K562 (cell line): ENCODE data around the gene OSGIN1. TPM values are rescaled to one million over a fixed set of nuclear protein-coding genes. Genes with fewer than 3 reads are reported as not detected.

Experiments used
- ARHGAP35 ChIP-seq: fragments of 450-650 bp; IDR thresholded peaks from 2 replicates; pipeline ENCODE4 v1.6.1; 2018; ENCODE audit not compliant: partially characterized antibody
- BHLHE40 ChIP-seq: IDR thresholded peaks from 2 replicates; pipeline ENCODE4 v1.6.1; 2011; ENCODE audit warnings: low read length, improper control_type of control experiment
- BRD4 ChIP-seq: fragments of 200-600 bp; sonication (generic); IDR thresholded peaks from 2 replicates; pipeline ENCODE4 v1.6.1; 2017; ENCODE audit warnings: inconsistent platforms
- LCOR ChIP-seq: sonication (generic); formaldehyde crosslinking; IDR thresholded peaks from 2 replicates; pipeline ENCODE4 v1.8.0; 2022; ENCODE audit warnings: mild to moderate bottlenecking, missing genetic modification reagents
- NCOA2 ChIP-seq, 2 experiments: fragments of 450-650 bp; IDR thresholded peaks; 2 replicates each; pipeline ENCODE4 v1.6.1; 2018; ENCODE audit warnings: mild to moderate bottlenecking in 2 of 2, moderate library complexity in 1 of 2; ENCODE audit not compliant: partially characterized antibody in 2 of 2
- RNF2 ChIP-seq: sonication (generic); IDR thresholded peaks from 2 replicates; pipeline ENCODE4 v1.6.1; 2016
- TAF1 ChIP-seq: IDR thresholded peaks from 2 replicates; pipeline ENCODE4 v1.6.1; 2011; ENCODE audit warnings: mild to moderate bottlenecking, low read length, moderate library complexity; ENCODE audit not compliant: insufficient read depth, control insufficient read depth, severe bottlenecking; ENCODE audit errors: extremely low read depth
- ZKSCAN3 ChIP-seq: fragments of 250-450 bp; sonication (Bioruptor Pico); IDR thresholded peaks from 2 replicates; pipeline ENCODE4 v1.4.0; 2020
- ZNF384 ChIP-seq: IDR thresholded peaks from 2 replicates; pipeline ENCODE4 v1.6.1; 2012; ENCODE audit warnings: low read depth, low read length, improper control_type of control experiment
- ZNF740 ChIP-seq, 3 experiments: fragments of 200-800 bp in 1 of 3; sonication (Bioruptor generic) in 1 of 3; sonication (generic) in 1 of 3; formaldehyde crosslinking in 1 of 3; IDR thresholded peaks; 2 replicates each; pipeline versions ENCODE4 v1.6.1 to v1.8.0; 2016 to 2022; ENCODE audit warnings: mild to moderate bottlenecking in 2 of 3, missing compliant biosample characterization in 2 of 3, missing genetic modification characterization in 2 of 3, missing genetic modification reagents in 1 of 3
- polyA plus RNA-seq, 8 experiments: library from polyadenylated mRNA; depleted of rRNA in 4 of 8; stranded (reverse) in 5 of 8; unstranded in 3 of 8; fragments of >200 nt; fragmentation: Nextera tagmentation in 2 of 8; fragmentation: Illumina TruSeq in 1 of 8; extraction: Ambion mirVana in 2 of 8; extraction: Trizol in 1 of 8; gene quantifications; 2 replicates each; pipeline versions ENCODE4 v1.2.1 to v1.2.3, GENCODE V29; 2011 to 2014; ENCODE audit warnings: inconsistent platforms in 1 of 8, missing spikeins in 1 of 8
- total RNA-seq, 7 experiments: library from RNA; depleted of rRNA in 6 of 7; stranded (reverse); fragments of >200 nt in 6 of 7; fragmentation: Illumina TruSeq in 2 of 7; extraction: Trizol in 2 of 7; gene quantifications; 2 replicates each; pipeline versions ENCODE4 v1.2.1 to v1.2.3, GENCODE V29; 2011 to 2021; ENCODE audit warnings: low replicate concordance in 1 of 7
- TF ChIP-seq, protein P1 (sequence below): sonication (generic); formaldehyde crosslinking; IDR thresholded peaks from 2 replicates; pipeline ENCODE4 v1.8.1; 2023; ENCODE audit warnings: missing genetic modification reagents, mild to moderate bottlenecking, borderline replicate concordance
- TF ChIP-seq, protein P2 (sequence below): sonication (generic); formaldehyde crosslinking; IDR thresholded peaks from 2 replicates; pipeline ENCODE4 v1.8.0; 2022; ENCODE audit warnings: missing genetic modification reagents, mild to moderate bottlenecking, borderline replicate concordance

Gene OSGIN1
- total and polyA plus RNA-seq, 9 of the 15 experiments (the other 6 are each of a cell fraction or from before 2014, with no cell fraction given), result 0.03 to 3.6 (median 1.6) TPM

DNA sequence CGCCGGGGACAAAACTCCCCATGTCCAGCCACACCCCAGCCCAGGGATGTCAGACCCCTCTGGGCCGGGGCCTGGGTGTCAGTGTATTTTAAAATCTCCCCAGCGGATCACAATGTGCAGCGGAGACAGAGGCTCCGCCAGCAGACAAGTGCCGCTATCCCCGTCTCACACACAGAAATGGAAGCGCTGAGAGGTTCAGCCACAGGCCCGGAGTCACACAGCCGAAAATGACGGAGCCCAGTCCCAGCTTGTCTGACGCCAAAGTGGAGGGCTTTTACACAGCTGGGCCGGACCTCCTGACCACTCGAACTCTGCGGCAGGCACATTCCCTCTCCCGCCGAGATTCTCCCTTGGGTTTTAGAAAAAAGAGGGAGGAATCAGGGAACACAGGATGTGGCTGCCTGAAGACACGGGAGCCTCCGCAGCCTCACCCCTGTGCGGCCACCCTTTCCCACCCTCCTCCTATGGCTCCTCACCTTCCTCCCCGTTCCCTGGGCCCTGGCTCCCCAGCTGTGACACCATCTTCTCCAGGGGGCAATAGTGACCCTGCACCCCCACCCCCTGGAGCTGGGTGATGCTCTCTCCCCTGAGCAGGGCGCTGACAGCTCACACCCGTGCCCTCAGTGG is 6.8 kb upstream of the OSGIN1 start (continued):
- TF ChIP-seq ARHGAP35, result no peak
- TF ChIP-seq, protein P1, sequence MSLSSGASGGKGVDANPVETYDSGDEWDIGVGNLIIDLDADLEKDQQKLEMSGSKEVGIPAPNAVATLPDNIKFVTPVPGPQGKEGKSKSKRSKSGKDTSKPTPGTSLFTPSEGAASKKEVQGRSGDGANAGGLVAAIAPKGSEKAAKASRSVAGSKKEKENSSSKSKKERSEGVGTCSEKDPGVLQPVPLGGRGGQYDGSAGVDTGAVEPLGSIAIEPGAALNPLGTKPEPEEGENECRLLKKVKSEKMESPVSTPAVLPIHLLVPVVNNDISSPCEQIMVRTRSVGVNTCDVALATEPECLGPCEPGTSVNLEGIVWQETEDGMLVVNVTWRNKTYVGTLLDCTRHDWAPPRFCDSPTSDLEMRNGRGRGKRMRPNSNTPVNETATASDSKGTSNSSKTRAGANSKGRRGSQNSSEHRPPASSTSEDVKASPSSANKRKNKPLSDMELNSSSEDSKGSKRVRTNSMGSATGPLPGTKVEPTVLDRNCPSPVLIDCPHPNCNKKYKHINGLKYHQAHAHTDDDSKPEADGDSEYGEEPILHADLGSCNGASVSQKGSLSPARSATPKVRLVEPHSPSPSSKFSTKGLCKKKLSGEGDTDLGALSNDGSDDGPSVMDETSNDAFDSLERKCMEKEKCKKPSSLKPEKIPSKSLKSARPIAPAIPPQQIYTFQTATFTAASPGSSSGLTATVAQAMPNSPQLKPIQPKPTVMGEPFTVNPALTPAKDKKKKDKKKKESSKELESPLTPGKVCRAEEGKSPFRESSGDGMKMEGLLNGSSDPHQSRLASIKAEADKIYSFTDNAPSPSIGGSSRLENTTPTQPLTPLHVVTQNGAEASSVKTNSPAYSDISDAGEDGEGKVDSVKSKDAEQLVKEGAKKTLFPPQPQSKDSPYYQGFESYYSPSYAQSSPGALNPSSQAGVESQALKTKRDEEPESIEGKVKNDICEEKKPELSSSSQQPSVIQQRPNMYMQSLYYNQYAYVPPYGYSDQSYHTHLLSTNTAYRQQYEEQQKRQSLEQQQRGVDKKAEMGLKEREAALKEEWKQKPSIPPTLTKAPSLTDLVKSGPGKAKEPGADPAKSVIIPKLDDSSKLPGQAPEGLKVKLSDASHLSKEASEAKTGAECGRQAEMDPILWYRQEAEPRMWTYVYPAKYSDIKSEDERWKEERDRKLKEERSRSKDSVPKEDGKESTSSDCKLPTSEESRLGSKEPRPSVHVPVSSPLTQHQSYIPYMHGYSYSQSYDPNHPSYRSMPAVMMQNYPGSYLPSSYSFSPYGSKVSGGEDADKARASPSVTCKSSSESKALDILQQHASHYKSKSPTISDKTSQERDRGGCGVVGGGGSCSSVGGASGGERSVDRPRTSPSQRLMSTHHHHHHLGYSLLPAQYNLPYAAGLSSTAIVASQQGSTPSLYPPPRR (CRISPR knock-in tag), result no peak
- TF ChIP-seq NCOA2 (IDR thresholded peaks at IDR 0.05; ENCODE audit: partially characterized antibody in 2 of 2), result no peak
- TF ChIP-seq ZKSCAN3, result no peak
- TF ChIP-seq BRD4, result no peak
- TF ChIP-seq LCOR, result no peak
- no peak for TF ChIP-seq TAF1
- no peak for TF ChIP-seq ZNF740 (CRISPR knock-in tag; IDR thresholded peaks at IDR 0.05)
- TF ChIP-seq ZNF740 (tag; IDR thresholded peaks at IDR 0.05), result no peak
- TF ChIP-seq, protein P2, sequence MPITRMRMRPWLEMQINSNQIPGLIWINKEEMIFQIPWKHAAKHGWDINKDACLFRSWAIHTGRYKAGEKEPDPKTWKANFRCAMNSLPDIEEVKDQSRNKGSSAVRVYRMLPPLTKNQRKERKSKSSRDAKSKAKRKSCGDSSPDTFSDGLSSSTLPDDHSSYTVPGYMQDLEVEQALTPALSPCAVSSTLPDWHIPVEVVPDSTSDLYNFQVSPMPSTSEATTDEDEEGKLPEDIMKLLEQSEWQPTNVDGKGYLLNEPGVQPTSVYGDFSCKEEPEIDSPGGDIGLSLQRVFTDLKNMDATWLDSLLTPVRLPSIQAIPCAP, result no peak
- TF ChIP-seq BHLHE40, result no peak
- TF ChIP-seq ZNF384, result no peak
- TF ChIP-seq RNF2, result no peak
